Esophagus muscularis mucosa (tissue), 3 donors: ENCODE measurements around the gene KRT75.

Experiments used
- CTCF ChIP-seq, 3 experiments: fragments of 200-600 bp in 2 of 3; fragments of 450-650 bp in 1 of 3; sonication (generic) in 2 of 3; IDR thresholded peaks; one replicate each; pipeline ENCODE4 v1.5.1; 2017 to 2019; ENCODE audit warnings: antibody characterized with exemption in 3 of 3, mild to moderate bottlenecking in 2 of 3, moderate library complexity in 1 of 3
- POLR2AphosphoS5 ChIP-seq, 2 donors: sonication (generic); formaldehyde crosslinking; IDR thresholded peaks; one replicate each; pipeline ENCODE4 v1.6.1; 2017; ENCODE audit warnings: antibody characterized with exemption in 2 of 2

DNA sequence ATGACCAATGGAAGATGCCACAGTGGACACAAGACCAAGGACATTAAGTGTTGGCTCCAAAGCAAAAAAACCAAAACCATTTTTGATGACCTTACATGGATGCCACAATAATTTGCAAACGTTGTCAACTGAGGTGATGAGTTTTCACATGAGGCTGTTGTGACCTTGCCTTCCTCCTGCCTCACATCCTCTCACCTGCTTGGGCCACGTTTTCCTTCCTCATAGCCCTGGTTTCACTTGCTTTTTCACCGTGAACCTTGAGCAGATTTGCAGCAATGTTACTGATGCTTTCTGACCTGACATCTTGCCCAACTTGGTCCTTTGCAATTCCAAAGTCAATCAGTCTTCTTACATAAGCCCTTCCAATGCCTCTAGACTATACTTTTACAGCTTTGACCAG lies 14.1 kb upstream of the KRT75 start:
- no peak for TF ChIP-seq POLR2AphosphoS5 (IDR thresholded peaks at IDR 0.05)
- TF ChIP-seq CTCF (IDR thresholded peaks at IDR 0.05): no peak
